T-cell (primary cell): ENCODE data around the gene TM9SF3. TPM values are rescaled to one million over a fixed set of nuclear protein-coding genes. Genes with fewer than 3 reads are reported as not detected.

ENCODE experiments used
- total RNA-seq, 35 experiments: library from RNA in 6 of 35; stranded (reverse) in 6 of 35; fragments of 120-200 nt in 1 of 35; gene quantifications; one replicate each; pipeline versions ENCODE4 v1.2.1 to v1.2.4 and lab custom pipeline; 2013 to 2026

Gene TM9SF3
- total RNA-seq, 5 donors from 2014 or later (not counting 1 experiment from before 2014, with no cell fraction given) = 72.1 to 95.7 (median 80.5) TPM

Other genes starting within 250 kb of the TM9SF3 start
- not detected for gene OPALIN, start 228.0 kb downstream of the TM9SF3 start, total RNA-seq
- gene TLL2, start 73.1 kb downstream of the TM9SF3 start, total RNA-seq = under 1 TPM in 3 of 5 donors, not detected in 2; 0.15 to 0.32 (median 0.23) TPM
- gene PIK3AP1, start 133.5 kb upstream of the TM9SF3 start, total RNA-seq = 1 to 10 TPM; 4.9 to 9.5 (median 7.9) TPM
- 10 to 100 TPM; 32.0 to 67.3 (median 38.0) TPM for gene LCOR, start 245.3 kb upstream of the TM9SF3 start, total RNA-seq